ENCODE data around the gene EFNA4.

EFNA4 gene

DNA sequence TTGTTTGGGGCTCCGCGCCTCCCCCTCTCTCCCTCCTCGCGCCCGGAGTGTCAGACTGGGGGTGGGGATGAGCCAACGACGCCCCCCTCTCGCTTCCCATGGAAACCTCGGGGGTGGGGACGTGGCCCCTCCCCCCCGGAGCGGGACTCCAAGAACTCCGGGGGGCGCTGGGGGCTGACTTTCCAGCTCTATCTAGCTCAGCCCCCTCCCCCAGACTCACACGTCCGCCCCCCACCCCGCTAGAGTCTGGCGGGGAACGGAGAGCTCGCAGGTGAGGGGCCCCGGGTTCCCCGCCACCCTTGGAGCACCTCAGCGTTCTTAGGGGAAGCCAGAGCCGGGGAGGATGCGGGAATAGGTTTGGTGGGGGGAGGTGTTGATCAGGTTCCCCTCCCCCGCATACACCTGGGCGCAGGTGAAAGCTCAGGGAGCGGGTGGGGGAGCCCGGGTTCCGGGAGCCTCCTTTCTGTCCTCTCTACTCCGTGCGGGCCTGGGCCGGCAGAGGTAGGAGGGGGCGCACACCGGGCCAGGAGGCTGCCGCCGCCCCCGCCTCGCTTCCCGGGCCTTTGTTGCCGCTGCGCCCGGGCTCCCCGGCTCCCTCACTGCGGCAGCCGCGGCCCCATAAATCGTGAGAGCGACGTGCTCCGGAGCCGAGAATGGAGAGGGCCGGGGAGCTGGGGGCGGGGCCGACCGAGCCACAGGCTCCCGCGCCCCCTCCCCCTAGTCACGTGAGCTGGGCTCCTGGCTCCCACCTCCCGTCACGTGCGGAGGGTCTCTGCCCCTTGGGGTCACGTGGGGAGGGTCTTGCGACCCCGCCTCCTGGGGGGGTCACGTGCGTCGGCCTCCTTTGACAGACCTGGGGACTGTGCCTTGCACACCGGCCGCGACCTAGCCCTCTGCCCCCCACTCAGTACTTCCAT, 17.0 kb downstream of the EFNA4 start (continued):
- TF ChIP-seq, protein P1, sequence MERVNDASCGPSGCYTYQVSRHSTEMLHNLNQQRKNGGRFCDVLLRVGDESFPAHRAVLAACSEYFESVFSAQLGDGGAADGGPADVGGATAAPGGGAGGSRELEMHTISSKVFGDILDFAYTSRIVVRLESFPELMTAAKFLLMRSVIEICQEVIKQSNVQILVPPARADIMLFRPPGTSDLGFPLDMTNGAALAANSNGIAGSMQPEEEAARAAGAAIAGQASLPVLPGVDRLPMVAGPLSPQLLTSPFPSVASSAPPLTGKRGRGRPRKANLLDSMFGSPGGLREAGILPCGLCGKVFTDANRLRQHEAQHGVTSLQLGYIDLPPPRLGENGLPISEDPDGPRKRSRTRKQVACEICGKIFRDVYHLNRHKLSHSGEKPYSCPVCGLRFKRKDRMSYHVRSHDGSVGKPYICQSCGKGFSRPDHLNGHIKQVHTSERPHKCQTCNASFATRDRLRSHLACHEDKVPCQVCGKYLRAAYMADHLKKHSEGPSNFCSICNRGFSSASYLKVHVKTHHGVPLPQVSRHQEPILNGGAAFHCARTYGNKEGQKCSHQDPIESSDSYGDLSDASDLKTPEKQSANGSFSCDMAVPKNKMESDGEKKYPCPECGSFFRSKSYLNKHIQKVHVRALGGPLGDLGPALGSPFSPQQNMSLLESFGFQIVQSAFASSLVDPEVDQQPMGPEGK (tag by site-specific recombination; IDR thresholded peaks at IDR 0.05): peak; percentile 95
- TF ChIP-seq ZNF18 (tag by site-specific recombination; IDR thresholded peaks at IDR 0.05): peak; percentile 18; the same call in 1 of the 2 replicates
- TF ChIP-seq ZNF701 (tag by site-specific recombination; IDR thresholded peaks at IDR 0.05): no peak
- TF ChIP-seq, protein P2, sequence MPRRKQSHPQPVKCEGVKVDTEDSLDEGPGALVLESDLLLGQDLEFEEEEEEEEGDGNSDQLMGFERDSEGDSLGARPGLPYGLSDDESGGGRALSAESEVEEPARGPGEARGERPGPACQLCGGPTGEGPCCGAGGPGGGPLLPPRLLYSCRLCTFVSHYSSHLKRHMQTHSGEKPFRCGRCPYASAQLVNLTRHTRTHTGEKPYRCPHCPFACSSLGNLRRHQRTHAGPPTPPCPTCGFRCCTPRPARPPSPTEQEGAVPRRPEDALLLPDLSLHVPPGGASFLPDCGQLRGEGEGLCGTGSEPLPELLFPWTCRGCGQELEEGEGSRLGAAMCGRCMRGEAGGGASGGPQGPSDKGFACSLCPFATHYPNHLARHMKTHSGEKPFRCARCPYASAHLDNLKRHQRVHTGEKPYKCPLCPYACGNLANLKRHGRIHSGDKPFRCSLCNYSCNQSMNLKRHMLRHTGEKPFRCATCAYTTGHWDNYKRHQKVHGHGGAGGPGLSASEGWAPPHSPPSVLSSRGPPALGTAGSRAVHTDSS (tag by site-specific recombination; IDR thresholded peaks at IDR 0.05): no peak
- TF ChIP-seq ZNF423 (tag by site-specific recombination; IDR thresholded peaks at IDR 0.05): no peak
- no peak for TF ChIP-seq ZNF2 (tag by site-specific recombination; IDR thresholded peaks at IDR 0.05)
- peak; percentile 60 for TF ChIP-seq ZXDB (tag by site-specific recombination; IDR thresholded peaks at IDR 0.05)
- TF ChIP-seq BCL11B (tag by site-specific recombination; IDR thresholded peaks at IDR 0.05; ENCODE audit: low read depth): no peak; the same call in 1 of the 2 replicates
- peak; percentile 21; the same call in 1 of the 2 replicates for TF ChIP-seq ZBTB21 (tag by site-specific recombination; IDR thresholded peaks at IDR 0.05)
- TF ChIP-seq ZNF48 (tag by site-specific recombination; IDR thresholded peaks at IDR 0.05): no peak
- TF ChIP-seq ZNF692 (tag by site-specific recombination; IDR thresholded peaks at IDR 0.05): 0 out of 2 replicates have a peak, but pooled peaks have one; percentile 17
- no peak for TF ChIP-seq ZNF214 (tag by site-specific recombination; IDR thresholded peaks at IDR 0.05; ENCODE audit: borderline replicate concordance)
- TF ChIP-seq ZNF514 (tag by site-specific recombination; IDR thresholded peaks at IDR 0.05): no peak
- no peak; the same call in 1 of the 2 replicates for TF ChIP-seq ZNF76 (tag by site-specific recombination; IDR thresholded peaks at IDR 0.05; ENCODE audit: borderline replicate concordance, low read depth)
- no peak for TF ChIP-seq ZNF248 (tag by site-specific recombination; IDR thresholded peaks at IDR 0.05)
- peak; percentile 85 for TF ChIP-seq ZNF580 (tag by site-specific recombination; IDR thresholded peaks at IDR 0.05)
- TF ChIP-seq ZNF354C (tag by site-specific recombination; IDR thresholded peaks at IDR 0.05; ENCODE audit: borderline replicate concordance, low read depth): no peak
- peak; percentile 13; the same call in 1 of the 2 replicates for TF ChIP-seq ZSCAN5A (tag by site-specific recombination; IDR thresholded peaks at IDR 0.05)
- TF ChIP-seq YY1 (tag by site-specific recombination; IDR thresholded peaks at IDR 0.05): no peak
- TF ChIP-seq ZBTB6 (tag by site-specific recombination; IDR thresholded peaks at IDR 0.05): peak; percentile 99
- TF ChIP-seq, protein P3, sequence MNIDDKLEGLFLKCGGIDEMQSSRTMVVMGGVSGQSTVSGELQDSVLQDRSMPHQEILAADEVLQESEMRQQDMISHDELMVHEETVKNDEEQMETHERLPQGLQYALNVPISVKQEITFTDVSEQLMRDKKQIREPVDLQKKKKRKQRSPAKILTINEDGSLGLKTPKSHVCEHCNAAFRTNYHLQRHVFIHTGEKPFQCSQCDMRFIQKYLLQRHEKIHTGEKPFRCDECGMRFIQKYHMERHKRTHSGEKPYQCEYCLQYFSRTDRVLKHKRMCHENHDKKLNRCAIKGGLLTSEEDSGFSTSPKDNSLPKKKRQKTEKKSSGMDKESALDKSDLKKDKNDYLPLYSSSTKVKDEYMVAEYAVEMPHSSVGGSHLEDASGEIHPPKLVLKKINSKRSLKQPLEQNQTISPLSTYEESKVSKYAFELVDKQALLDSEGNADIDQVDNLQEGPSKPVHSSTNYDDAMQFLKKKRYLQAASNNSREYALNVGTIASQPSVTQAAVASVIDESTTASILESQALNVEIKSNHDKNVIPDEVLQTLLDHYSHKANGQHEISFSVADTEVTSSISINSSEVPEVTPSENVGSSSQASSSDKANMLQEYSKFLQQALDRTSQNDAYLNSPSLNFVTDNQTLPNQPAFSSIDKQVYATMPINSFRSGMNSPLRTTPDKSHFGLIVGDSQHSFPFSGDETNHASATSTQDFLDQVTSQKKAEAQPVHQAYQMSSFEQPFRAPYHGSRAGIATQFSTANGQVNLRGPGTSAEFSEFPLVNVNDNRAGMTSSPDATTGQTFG (tag by site-specific recombination; IDR thresholded peaks at IDR 0.05; ENCODE audit: borderline replicate concordance): no peak
- 0 out of 2 replicates have a peak, but pooled peaks have one; percentile 23 for TF ChIP-seq REPIN1 (tag by site-specific recombination; IDR thresholded peaks at IDR 0.05; ENCODE audit: low read depth)
- TF ChIP-seq ZNF302 (tag by site-specific recombination; IDR thresholded peaks at IDR 0.05; ENCODE audit: low read depth): no peak
- no peak for TF ChIP-seq ZNF23 (tag by site-specific recombination; IDR thresholded peaks at IDR 0.05; ENCODE audit: borderline replicate concordance)
